Transverse colon (tissue), 3 donors: ENCODE data around the gene CCDC33.

Experiments
- EP300 ChIP-seq: sonication (generic); formaldehyde crosslinking; IDR thresholded peaks from one replicate; pipeline ENCODE4 v1.6.1; 2017; ENCODE audit warnings: antibody characterized with exemption, low read depth
- TF ChIP-seq, protein P1 (sequence below), 5 experiments: fragments of 200-600 bp in 3 of 5; fragments of 450-650 bp in 2 of 5; sonication (generic) in 3 of 5; IDR thresholded peaks; 1 replicate in 2 of 5; 2 replicates in 3 of 5; pipeline ENCODE4 v1.5.1; 2016 to 2017; ENCODE audit warnings: antibody characterized with exemption in 5 of 5, inconsistent platforms in 3 of 5, mild to moderate bottlenecking in 2 of 5, moderate library complexity in 1 of 5

- TF ChIP-seq, protein P1, sequence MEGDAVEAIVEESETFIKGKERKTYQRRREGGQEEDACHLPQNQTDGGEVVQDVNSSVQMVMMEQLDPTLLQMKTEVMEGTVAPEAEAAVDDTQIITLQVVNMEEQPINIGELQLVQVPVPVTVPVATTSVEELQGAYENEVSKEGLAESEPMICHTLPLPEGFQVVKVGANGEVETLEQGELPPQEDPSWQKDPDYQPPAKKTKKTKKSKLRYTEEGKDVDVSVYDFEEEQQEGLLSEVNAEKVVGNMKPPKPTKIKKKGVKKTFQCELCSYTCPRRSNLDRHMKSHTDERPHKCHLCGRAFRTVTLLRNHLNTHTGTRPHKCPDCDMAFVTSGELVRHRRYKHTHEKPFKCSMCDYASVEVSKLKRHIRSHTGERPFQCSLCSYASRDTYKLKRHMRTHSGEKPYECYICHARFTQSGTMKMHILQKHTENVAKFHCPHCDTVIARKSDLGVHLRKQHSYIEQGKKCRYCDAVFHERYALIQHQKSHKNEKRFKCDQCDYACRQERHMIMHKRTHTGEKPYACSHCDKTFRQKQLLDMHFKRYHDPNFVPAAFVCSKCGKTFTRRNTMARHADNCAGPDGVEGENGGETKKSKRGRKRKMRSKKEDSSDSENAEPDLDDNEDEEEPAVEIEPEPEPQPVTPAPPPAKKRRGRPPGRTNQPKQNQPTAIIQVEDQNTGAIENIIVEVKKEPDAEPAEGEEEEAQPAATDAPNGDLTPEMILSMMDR (IDR thresholded peaks at IDR 0.05) = no peak
- TF ChIP-seq EP300 = no peak
Measured at GRCh38 chr15:74251131-74251811, 15.1 kb downstream of the CCDC33 start.
